SU-DHL-6 (cell line): Measurements from ENCODE around the gene KCNE2.

Experiments
- H2AFZ ChIP-seq: fragments of 200-600 bp; sonication (generic); 2 replicates; pipeline ENCODE4 v1.6.1; 2014; ENCODE audit warnings: low read depth, mild to moderate bottlenecking, moderate library complexity, mixed read lengths, antibody characterized with exemption, low read length; ENCODE audit not compliant: severe bottlenecking
- H3F3A ChIP-seq: fragments of 200-600 bp; shearing (Covaris generic); 2 replicates; pipeline ENCODE4 v1.6.0; 2016; ENCODE audit warnings: antibody characterized with exemption, mild to moderate bottlenecking; ENCODE audit not compliant: insufficient read depth
- H3K27ac ChIP-seq: fragments of 200-600 bp; sonication (generic); 2 replicates; pipeline ENCODE4 v1.5.1; 2016; ENCODE audit warnings: low read depth, mild to moderate bottlenecking, low read length, moderate library complexity, mixed read lengths
- H3K27me3 ChIP-seq: fragments of 200-600 bp; sonication (generic), shearing (Covaris generic); 2 replicates; pipeline ENCODE4 v1.6.0; 2014; ENCODE audit warnings: mild to moderate bottlenecking, low read length
- H3K36me3 ChIP-seq: fragments of 200-600 bp; sonication (generic); 2 replicates; pipeline ENCODE4 v1.6.1; 2014; ENCODE audit warnings: mild to moderate bottlenecking, low read length, mixed read lengths
- H3K4me2 ChIP-seq: fragments of 300-600, 200-600 bp; shearing (Covaris generic), sonication (generic); 2 replicates; pipeline ENCODE4 v1.6.0; 2014; ENCODE audit warnings: low read length, low read depth, mild to moderate bottlenecking; ENCODE audit not compliant: poor library complexity, severe bottlenecking
- H3K4me3 ChIP-seq: fragments of 200-600 bp; sonication (generic); 2 replicates; pipeline ENCODE4 v1.5.1; 2014; ENCODE audit warnings: antibody characterized with exemption, low read length, mild to moderate bottlenecking, mixed read lengths; ENCODE audit not compliant: insufficient read depth, poor library complexity, severe bottlenecking
- H3K79me2 ChIP-seq: fragments of 200-600 bp; sonication (generic); 2 replicates; pipeline ENCODE4 v1.6.1; 2014; ENCODE audit warnings: mild to moderate bottlenecking, low read length, moderate library complexity; ENCODE audit not compliant: insufficient read depth
- H3K9ac ChIP-seq: fragments of 200-600 bp; sonication (generic); 2 replicates; pipeline ENCODE4 v1.7.0; 2014; ENCODE audit warnings: mild to moderate bottlenecking, low read length
- H3K9me2 ChIP-seq: fragments of 200-600 bp; sonication (generic); replicated peaks from 2 replicates; pipeline ENCODE4 v1.6.1; 2014; ENCODE audit warnings: low read length; ENCODE audit not compliant: insufficient read depth
- H3K9me3 ChIP-seq: fragments of 200-600 bp; sonication (generic); 2 replicates; pipeline ENCODE4 v1.6.1; 2014; ENCODE audit warnings: low read length, mixed read lengths; ENCODE audit not compliant: insufficient read depth
- H4K20me1 ChIP-seq: fragments of 200-600 bp; sonication (generic); 2 replicates; pipeline ENCODE4 v1.6.1; 2014; ENCODE audit warnings: low read depth, mild to moderate bottlenecking, antibody characterized with exemption, low read length, moderate library complexity, mixed read lengths
- CTCF ChIP-seq: fragments of 200-600 bp; sonication (generic); IDR thresholded peaks from one replicate; pipeline ENCODE4 v1.5.1; 2017; ENCODE audit warnings: antibody characterized with exemption, mild to moderate bottlenecking, low read length, moderate library complexity; ENCODE audit not compliant: insufficient read depth, poor library complexity, severe bottlenecking
- EZH2phosphoT487 ChIP-seq: fragments of 200-600 bp; sonication (generic), shearing (Covaris generic); conservative IDR thresholded peaks from 2 replicates; pipeline ENCODE4 v1.6.1; 2018; ENCODE audit warnings: mild to moderate bottlenecking, antibody characterized with exemption, low read length, moderate library complexity, mixed read lengths

KCNE2 gene

GRCh38 chr21:34351786-34352241, 12.0 kb upstream of the KCNE2 start:
- Histone ChIP-seq H3K36me3 (no peaks in the 10 kb centered on the region), H3K9me2 (no peaks in the 10 kb centered on the region), H3K27me3 (no peaks in the 10 kb centered on the region), H4K20me1 (no peaks in the 10 kb centered on the region), H3K4me2 (no peak overlapping the region), H3K27ac (no peak overlapping the region), H3K9me3 (no peaks in the 10 kb centered on the region), H3F3A (no peaks in the 10 kb centered on the region), H3K9ac (no peak overlapping the region), H3K4me3 (no peak overlapping the region), H3K79me2 (no peaks in the 10 kb centered on the region), H2AFZ (no peak overlapping the region)
- TF ChIP-seq CTCF, result peak; percentile 54
- no peak for TF ChIP-seq EZH2phosphoT487

GRCh38 chr21:34352556-34352955, 11.2 kb upstream of the KCNE2 start:
- Histone ChIP-seq H3K79me2 (no peaks in the 10 kb centered on the region), H3K4me3 (no peak overlapping the region)
- TF ChIP-seq EZH2phosphoT487 (no peak), CTCF (no peak)

GRCh38 chr21:34353182-34353581, 10.6 kb upstream of the KCNE2 start:
- H3K27ac ChIP-seq, result no peak overlapping the region
- no peak overlapping the region for H2AFZ ChIP-seq
- no peaks in the 10 kb centered on the region for H3K9me3 ChIP-seq
- H3K4me3 ChIP-seq, result no peak overlapping the region
- H3K9ac ChIP-seq, result no peak overlapping the region
- H3K79me2 ChIP-seq, result no peaks in the 10 kb centered on the region
- no peaks in the 10 kb centered on the region for H3K9me2 ChIP-seq
- TF ChIP-seq EZH2phosphoT487 (no peak), CTCF (no peak)
- no peak overlapping the region for H3K4me2 ChIP-seq
- H3F3A ChIP-seq, result no peaks in the 10 kb centered on the region
- no peaks in the 10 kb centered on the region for H3K36me3 ChIP-seq
- no peaks in the 10 kb centered on the region for H3K27me3 ChIP-seq
- H4K20me1 ChIP-seq, result no peaks in the 10 kb centered on the region

More at GRCh38 chr21:34352556-34352955, 11.2 kb upstream of the KCNE2 start:
- H3K9ac ChIP-seq, result no peak overlapping the region
- no peaks in the 10 kb centered on the region for H3K9me2 ChIP-seq
- no peak overlapping the region for H3K4me2 ChIP-seq
- no peaks in the 10 kb centered on the region for H4K20me1 ChIP-seq
- no peak overlapping the region for H2AFZ ChIP-seq
- no peaks in the 10 kb centered on the region for H3K9me3 ChIP-seq
- H3K27me3 ChIP-seq, result no peaks in the 10 kb centered on the region
- no peak overlapping the region for H3K27ac ChIP-seq
- H3F3A ChIP-seq, result no peaks in the 10 kb centered on the region
- no peaks in the 10 kb centered on the region for H3K36me3 ChIP-seq
